ENCODE data around the gene NDUFV1.
"Not testable (repeated sequence)": the region's sequence is repeated elsewhere in the genome, so short reads cannot be mapped to it uniquely, and the experiment has no call there.

The NDUFV1 gene

GRCh38 chr11:67597963-67598362 lies 8.8 kb upstream of the NDUFV1 start:
- not testable (repeated sequence) for H3K79me1 ChIP-seq (ENCODE audit: low read length); H3K36me3 ChIP-seq (ENCODE audit: control insufficient read depth, insufficient read depth, low read length); H3K27me3 ChIP-seq (ENCODE audit: insufficient read depth, low read length, poor library complexity); H3K27ac ChIP-seq (ENCODE audit: low read depth, low read length); H4K5ac ChIP-seq (ENCODE audit: low read length); DNase-seq; H3K23ac ChIP-seq (ENCODE audit: low read length); H3K9ac ChIP-seq (ENCODE audit: low read length); H3K4me3 ChIP-seq (ENCODE audit: low read length); H3K79me2 ChIP-seq (ENCODE audit: control insufficient read depth, insufficient read depth, low read length); H3K4ac ChIP-seq (ENCODE audit: low read depth, low read length); H2AK5ac ChIP-seq (ENCODE audit: low read length); H4K8ac ChIP-seq (ENCODE audit: low read depth, low read length); H2BK120ac ChIP-seq (ENCODE audit: low read depth, low read length); H3K4me1 ChIP-seq (ENCODE audit: control insufficient read depth, low read depth, low read length); H3K4me2 ChIP-seq (ENCODE audit: low read length); H2BK5ac ChIP-seq (ENCODE audit: low read length); H2BK15ac ChIP-seq (replicated peaks; ENCODE audit: low read depth); H3K18ac ChIP-seq (ENCODE audit: low read length); H3K56ac ChIP-seq (ENCODE audit: low read length)
- no CpG with 5 or more reads among the region's 26 CpGs for WGBS (ENCODE audit: extremely low coverage, insufficient coverage, low lambda C conversion rate)

GRCh38 chr11:67599149-67599548 lies 7.6 kb upstream of the NDUFV1 start:
- Histone ChIP-seq H2AK5ac (ENCODE audit: low read length) (no peak overlapping the region), H3K4me1 (ENCODE audit: control insufficient read depth, low read depth, low read length) (no peaks in the 10 kb centered on the region), H3K79me1 (ENCODE audit: low read length) (no peaks in the 10 kb centered on the region), H4K5ac (ENCODE audit: low read length) (no peak overlapping the region), H2BK5ac (ENCODE audit: low read length) (no peak overlapping the region), H4K8ac (ENCODE audit: low read depth, low read length) (no peak overlapping the region), H2BK15ac (replicated peaks; ENCODE audit: low read depth) (no peak overlapping the region), H3K4me2 (ENCODE audit: low read length) (no peak overlapping the region), H3K4me3 (ENCODE audit: low read length) (no peak overlapping the region), H3K18ac (ENCODE audit: low read length) (no peak overlapping the region), H2BK120ac (ENCODE audit: low read depth, low read length) (no peak overlapping the region), H3K4ac (ENCODE audit: low read depth, low read length) (no peak overlapping the region), H3K9ac (ENCODE audit: low read length) (no peak overlapping the region), H3K23ac (ENCODE audit: low read length) (no peak overlapping the region), H3K36me3 (ENCODE audit: control insufficient read depth, insufficient read depth, low read length) (no peaks in the 10 kb centered on the region), H3K27ac (ENCODE audit: low read depth, low read length) (no peak overlapping the region), H3K27me3 (ENCODE audit: insufficient read depth, low read length, poor library complexity) (no peaks in the 10 kb centered on the region), H3K56ac (ENCODE audit: low read length) (no peak overlapping the region), H3K79me2 (ENCODE audit: control insufficient read depth, insufficient read depth, low read length) (no peaks in the 10 kb centered on the region)
- no peak for DNase-seq
- WGBS (ENCODE audit: extremely low coverage, insufficient coverage, low lambda C conversion rate), result no CpG with 5 or more reads among the region's 1 CpG

- H3K27ac ChIP-seq (ENCODE audit: low read depth, low read length), result no peak overlapping the region
- H3K4ac ChIP-seq (ENCODE audit: low read depth, low read length), result no peak overlapping the region
These were observed 6.3 kb upstream of the NDUFV1 start for GRCh38 chr11:67600324-67601029.

GRCh38 chr11:67601098-67601497 lies 5.6 kb upstream of the NDUFV1 start:
- no peak overlapping the region for H3K4me3 ChIP-seq (ENCODE audit: low read length)
- H2AK5ac ChIP-seq (ENCODE audit: low read length), result no peak overlapping the region
- H4K5ac ChIP-seq (ENCODE audit: low read length), result no peak overlapping the region
- H3K4me1 ChIP-seq (ENCODE audit: control insufficient read depth, low read depth, low read length), result no peaks in the 10 kb centered on the region
- no peak overlapping the region for H2BK15ac ChIP-seq (replicated peaks; ENCODE audit: low read depth)
- H3K79me1 ChIP-seq (ENCODE audit: low read length), result no peaks in the 10 kb centered on the region
- no peak overlapping the region for H3K56ac ChIP-seq (ENCODE audit: low read length)
- no CpG with 5 or more reads among the region's 7 CpGs for WGBS (ENCODE audit: extremely low coverage, insufficient coverage, low lambda C conversion rate)
- no peak overlapping the region for H2BK5ac ChIP-seq (ENCODE audit: low read length)
- no peak overlapping the region for H2BK120ac ChIP-seq (ENCODE audit: low read depth, low read length)
- H3K79me2 ChIP-seq (ENCODE audit: control insufficient read depth, insufficient read depth, low read length), result no peaks in the 10 kb centered on the region
- H3K9ac ChIP-seq (ENCODE audit: low read length), result no peak overlapping the region
- no peak overlapping the region for H3K18ac ChIP-seq (ENCODE audit: low read length)
- H3K27me3 ChIP-seq (ENCODE audit: insufficient read depth, low read length, poor library complexity), result no peaks in the 10 kb centered on the region
- H3K4ac ChIP-seq (ENCODE audit: low read depth, low read length), result no peak overlapping the region
- no peak overlapping the region for H4K8ac ChIP-seq (ENCODE audit: low read depth, low read length)
- no peak for DNase-seq
- H3K4me2 ChIP-seq (ENCODE audit: low read length), result no peak overlapping the region
- H3K23ac ChIP-seq (ENCODE audit: low read length), result no peak overlapping the region
- no peaks in the 10 kb centered on the region for H3K36me3 ChIP-seq (ENCODE audit: control insufficient read depth, insufficient read depth, low read length)
- no peak overlapping the region for H3K27ac ChIP-seq (ENCODE audit: low read depth, low read length)

More at GRCh38 chr11:67600324-67601029, 6.3 kb upstream of the NDUFV1 start:
- H2BK15ac ChIP-seq (replicated peaks; ENCODE audit: low read depth), result no peak overlapping the region
- H2BK120ac ChIP-seq (ENCODE audit: low read depth, low read length), result no peak overlapping the region
- H3K18ac ChIP-seq (ENCODE audit: low read length), result no peak overlapping the region
- no peak for DNase-seq
- no peak overlapping the region for H4K5ac ChIP-seq (ENCODE audit: low read length)
- no peaks in the 10 kb centered on the region for H3K4me1 ChIP-seq (ENCODE audit: control insufficient read depth, low read depth, low read length)
- H2BK5ac ChIP-seq (ENCODE audit: low read length), result no peak overlapping the region
- H4K8ac ChIP-seq (ENCODE audit: low read depth, low read length), result no peak overlapping the region
- no peak overlapping the region for H3K9ac ChIP-seq (ENCODE audit: low read length)
- no peaks in the 10 kb centered on the region for H3K79me1 ChIP-seq (ENCODE audit: low read length)
- H2AK5ac ChIP-seq (ENCODE audit: low read length), result no peak overlapping the region
- H3K56ac ChIP-seq (ENCODE audit: low read length), result no peak overlapping the region
- H3K4me3 ChIP-seq (ENCODE audit: low read length), result no peak overlapping the region
- no CpG with 5 or more reads among the region's 7 CpGs for WGBS (ENCODE audit: extremely low coverage, insufficient coverage, low lambda C conversion rate)
- H3K23ac ChIP-seq (ENCODE audit: low read length), result no peak overlapping the region
- no peak overlapping the region for H3K4me2 ChIP-seq (ENCODE audit: low read length)
- no peaks in the 10 kb centered on the region for H3K27me3 ChIP-seq (ENCODE audit: insufficient read depth, low read length, poor library complexity)
- H3K79me2 ChIP-seq (ENCODE audit: control insufficient read depth, insufficient read depth, low read length), result no peaks in the 10 kb centered on the region
- no peaks in the 10 kb centered on the region for H3K36me3 ChIP-seq (ENCODE audit: control insufficient read depth, insufficient read depth, low read length)

- not testable (repeated sequence) for H3K4ac ChIP-seq (ENCODE audit: low read depth, low read length); H4K5ac ChIP-seq (ENCODE audit: low read length); H3K36me3 ChIP-seq (ENCODE audit: control insufficient read depth, insufficient read depth, low read length); H2AK5ac ChIP-seq (ENCODE audit: low read length); H3K27me3 ChIP-seq (ENCODE audit: insufficient read depth, low read length, poor library complexity); H3K79me2 ChIP-seq (ENCODE audit: control insufficient read depth, insufficient read depth, low read length); H3K79me1 ChIP-seq (ENCODE audit: low read length); H3K4me3 ChIP-seq (ENCODE audit: low read length); H2BK5ac ChIP-seq (ENCODE audit: low read length); H2BK120ac ChIP-seq (ENCODE audit: low read depth, low read length); H2BK15ac ChIP-seq (replicated peaks; ENCODE audit: low read depth); DNase-seq; H3K4me2 ChIP-seq (ENCODE audit: low read length); H4K8ac ChIP-seq (ENCODE audit: low read depth, low read length); H3K18ac ChIP-seq (ENCODE audit: low read length); H3K4me1 ChIP-seq (ENCODE audit: control insufficient read depth, low read depth, low read length); H3K9ac ChIP-seq (ENCODE audit: low read length)
- Histone ChIP-seq H3K23ac (ENCODE audit: low read length) (peak overlapping the region; percentile 11), H3K27ac (ENCODE audit: low read depth, low read length) (peak overlapping the region; percentile 15), H3K56ac (ENCODE audit: low read length) (peak overlapping the region; percentile 3)
- no CpG with 5 or more reads among the region's 4 CpGs for WGBS (ENCODE audit: extremely low coverage, insufficient coverage, low lambda C conversion rate)
These were observed 2.6 kb upstream of the NDUFV1 start for GRCh38 chr11:67604119-67604518.

- WGBS (ENCODE audit: extremely low coverage, insufficient coverage, low lambda C conversion rate), result no CpG with 5 or more reads among the region's 2 CpGs
These were observed 1.9 kb upstream of the NDUFV1 start for GRCh38 chr11:67604815-67605214.

More at GRCh38 chr11:67604815-67605214, 1.9 kb upstream of the NDUFV1 start:
- Histone ChIP-seq H2BK5ac (ENCODE audit: low read length) (no peak overlapping the region), H2BK15ac (replicated peaks; ENCODE audit: low read depth) (no peak overlapping the region), H3K9ac (ENCODE audit: low read length) (no peak overlapping the region), H3K4me3 (ENCODE audit: low read length) (no peak overlapping the region), H4K5ac (ENCODE audit: low read length) (no peak overlapping the region), H3K4ac (ENCODE audit: low read depth, low read length) (peak overlapping the region; percentile 8), H2AK5ac (ENCODE audit: low read length) (no peak overlapping the region), H3K79me2 (ENCODE audit: control insufficient read depth, insufficient read depth, low read length) (peaks cover 2% of the 10 kb centered on the region), H3K4me1 (ENCODE audit: control insufficient read depth, low read depth, low read length) (no peaks in the 10 kb centered on the region), H3K27me3 (ENCODE audit: insufficient read depth, low read length, poor library complexity) (no peaks in the 10 kb centered on the region), H2BK120ac (ENCODE audit: low read depth, low read length) (no peak overlapping the region), H3K18ac (ENCODE audit: low read length) (no peak overlapping the region), H3K4me2 (ENCODE audit: low read length) (no peak overlapping the region), H3K56ac (ENCODE audit: low read length) (peak overlapping the region; percentile 3), H3K23ac (ENCODE audit: low read length) (no peak overlapping the region), H3K27ac (ENCODE audit: low read depth, low read length) (no peak overlapping the region), H4K8ac (ENCODE audit: low read depth, low read length) (no peak overlapping the region), H3K36me3 (ENCODE audit: control insufficient read depth, insufficient read depth, low read length) (no peaks in the 10 kb centered on the region), H3K79me1 (ENCODE audit: low read length) (peaks cover 7% of the 10 kb centered on the region)
- DNase-seq, result no peak
